IPS-15b (cell line): Measurements from ENCODE around the gene DPP4.
"Not testable (repeated sequence)": the region's sequence is repeated elsewhere in the genome, so short reads cannot be mapped to it uniquely, and the experiment has no call there.

ENCODE experiments used
- H3K27me3 ChIP-seq: one replicate; pipeline ENCODE4 v1.6.1; 2013; ENCODE audit warnings: low read length; ENCODE audit not compliant: control insufficient read depth, insufficient read depth
- H3K36me3 ChIP-seq: one replicate; pipeline ENCODE4 v1.6.1; 2013; ENCODE audit warnings: low read length; ENCODE audit not compliant: control insufficient read depth, insufficient read depth
- H3K4me1 ChIP-seq: one replicate; pipeline ENCODE4 v1.6.1; 2013; ENCODE audit warnings: mild to moderate bottlenecking, low read length; ENCODE audit not compliant: control insufficient read depth, insufficient read depth
- H3K4me3 ChIP-seq: one replicate; pipeline ENCODE4 v1.5.1; 2013; ENCODE audit warnings: low read depth, low read length
- H3K9ac ChIP-seq: one replicate; pipeline ENCODE4 v1.6.1; 2013; ENCODE audit warnings: low read depth, mild to moderate bottlenecking, low read length
- H3K9me3 ChIP-seq: one replicate; pipeline ENCODE4 v1.6.1; 2013; ENCODE audit warnings: mild to moderate bottlenecking, low read length; ENCODE audit not compliant: control insufficient read depth, insufficient read depth

Gene DPP4

DNA sequence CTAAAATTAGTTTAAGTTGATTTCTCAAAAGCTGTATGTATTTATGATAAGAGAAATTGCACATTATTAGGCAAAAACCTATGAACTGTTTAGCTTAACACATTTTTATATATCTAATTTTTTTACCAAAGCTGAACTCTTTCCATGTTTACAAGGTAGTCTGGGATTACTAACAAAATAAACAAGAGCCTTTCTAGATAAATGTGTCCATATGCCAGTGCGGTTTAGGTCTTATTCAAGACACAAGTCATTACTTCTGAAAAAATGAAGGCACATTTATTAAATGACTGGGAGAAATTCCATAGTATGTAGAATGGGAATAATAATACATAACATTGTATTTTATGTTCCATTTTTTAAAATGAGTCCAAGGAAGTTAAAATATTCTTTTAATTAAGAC lies 82.0 kb downstream of the DPP4 start:
- no peak overlapping the region for H3K9ac ChIP-seq
- no peak overlapping the region for H3K4me3 ChIP-seq

DNA sequence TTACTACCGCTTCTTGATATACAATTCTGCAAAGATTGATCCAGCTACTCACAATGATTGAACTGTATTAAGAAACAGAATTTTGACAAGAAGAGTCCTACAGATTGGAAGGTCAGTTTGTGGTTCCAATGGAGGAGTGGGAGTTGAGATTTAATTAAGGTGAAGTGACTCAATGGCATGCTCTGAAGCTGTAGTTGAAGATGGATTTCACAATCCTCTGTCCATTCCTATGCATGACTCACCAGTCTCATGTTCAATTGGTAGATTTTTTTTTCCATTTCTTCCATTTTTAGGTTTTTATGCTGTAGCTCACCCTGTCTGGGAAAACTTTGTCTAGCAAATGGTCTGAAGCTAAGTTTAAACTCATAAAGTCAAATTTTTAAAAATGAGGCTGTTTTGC lies 83.3 kb downstream of the DPP4 start:
- Histone ChIP-seq H3K9me3 (no peaks in the 10 kb centered on the region), H3K36me3 (no peaks in the 10 kb centered on the region), H3K9ac (no peak overlapping the region), H3K27me3 (no peaks in the 10 kb centered on the region), H3K4me3 (no peak overlapping the region), H3K4me1 (no peaks in the 10 kb centered on the region)

More for the DNA sequence above, 82.0 kb downstream of the DPP4 start:
- no peaks in the 10 kb centered on the region for H3K9me3 ChIP-seq
- H3K27me3 ChIP-seq, result no peaks in the 10 kb centered on the region
- H3K4me1 ChIP-seq, result no peaks in the 10 kb centered on the region
- H3K36me3 ChIP-seq, result no peaks in the 10 kb centered on the region

GRCh38 chr2:161990036-161990435 lies 84.0 kb downstream of the DPP4 start:
- H3K36me3 ChIP-seq, result no peaks in the 10 kb centered on the region
- no peaks in the 10 kb centered on the region for H3K27me3 ChIP-seq
- H3K9ac ChIP-seq, result no peak overlapping the region
- no peaks in the 10 kb centered on the region for H3K9me3 ChIP-seq
- no peak overlapping the region for H3K4me3 ChIP-seq
- H3K4me1 ChIP-seq, result no peaks in the 10 kb centered on the region

- H3K4me1 ChIP-seq, result no peaks in the 10 kb centered on the region
- no peaks in the 10 kb centered on the region for H3K27me3 ChIP-seq
- H3K36me3 ChIP-seq, result no peaks in the 10 kb centered on the region
- H3K4me3 ChIP-seq, result no peak overlapping the region
- no peak overlapping the region for H3K9ac ChIP-seq
- H3K9me3 ChIP-seq, result no peaks in the 10 kb centered on the region
These were observed 85.4 kb downstream of the DPP4 start for GRCh38 chr2:161988589-161988988.

GRCh38 chr2:161987311-161987710 lies 86.7 kb downstream of the DPP4 start:
- no peaks in the 10 kb centered on the region for H3K36me3 ChIP-seq
- no peak overlapping the region for H3K4me3 ChIP-seq
- no peak overlapping the region for H3K9ac ChIP-seq
- H3K27me3 ChIP-seq, result no peaks in the 10 kb centered on the region
- no peaks in the 10 kb centered on the region for H3K4me1 ChIP-seq
- H3K9me3 ChIP-seq, result no peaks in the 10 kb centered on the region

- H3K4me1 ChIP-seq, result no peaks in the 10 kb centered on the region
- H3K9ac ChIP-seq, result no peak overlapping the region
- H3K36me3 ChIP-seq, result no peaks in the 10 kb centered on the region
- H3K9me3 ChIP-seq, result no peaks in the 10 kb centered on the region
- no peaks in the 10 kb centered on the region for H3K27me3 ChIP-seq
- H3K4me3 ChIP-seq, result no peak overlapping the region
These were observed 90.1 kb downstream of the DPP4 start for GRCh38 chr2:161983866-161984265.

- H3K9me3 ChIP-seq, result no peaks in the 10 kb centered on the region
- no peaks in the 10 kb centered on the region for H3K36me3 ChIP-seq
- no peak overlapping the region for H3K9ac ChIP-seq
- H3K4me3 ChIP-seq, result no peak overlapping the region
- no peaks in the 10 kb centered on the region for H3K27me3 ChIP-seq
- H3K4me1 ChIP-seq, result no peaks in the 10 kb centered on the region
These were observed 90.7 kb downstream of the DPP4 start for GRCh38 chr2:161983331-161983651.

- H3K4me3 ChIP-seq, result no peak overlapping the region
- no peaks in the 10 kb centered on the region for H3K9me3 ChIP-seq
- H3K4me1 ChIP-seq, result no peaks in the 10 kb centered on the region
- no peak overlapping the region for H3K9ac ChIP-seq
- H3K36me3 ChIP-seq, result no peaks in the 10 kb centered on the region
- no peaks in the 10 kb centered on the region for H3K27me3 ChIP-seq
These were observed 91.3 kb downstream of the DPP4 start for GRCh38 chr2:161982548-161983330.

GRCh38 chr2:161981679-161982250 lies 92.2 kb downstream of the DPP4 start:
- Histone ChIP-seq H3K4me3 (no peak overlapping the region), H3K4me1 (no peaks in the 10 kb centered on the region), H3K9me3 (no peaks in the 10 kb centered on the region), H3K27me3 (no peaks in the 10 kb centered on the region), H3K9ac (no peak overlapping the region), H3K36me3 (no peaks in the 10 kb centered on the region)

- Histone ChIP-seq H3K9me3 (no peaks in the 10 kb centered on the region), H3K4me3 (no peak overlapping the region), H3K9ac (no peak overlapping the region), H3K4me1 (no peaks in the 10 kb centered on the region), H3K36me3 (no peaks in the 10 kb centered on the region), H3K27me3 (no peaks in the 10 kb centered on the region)
These were observed 93.0 kb downstream of the DPP4 start for GRCh38 chr2:161980976-161981375.

DNA sequence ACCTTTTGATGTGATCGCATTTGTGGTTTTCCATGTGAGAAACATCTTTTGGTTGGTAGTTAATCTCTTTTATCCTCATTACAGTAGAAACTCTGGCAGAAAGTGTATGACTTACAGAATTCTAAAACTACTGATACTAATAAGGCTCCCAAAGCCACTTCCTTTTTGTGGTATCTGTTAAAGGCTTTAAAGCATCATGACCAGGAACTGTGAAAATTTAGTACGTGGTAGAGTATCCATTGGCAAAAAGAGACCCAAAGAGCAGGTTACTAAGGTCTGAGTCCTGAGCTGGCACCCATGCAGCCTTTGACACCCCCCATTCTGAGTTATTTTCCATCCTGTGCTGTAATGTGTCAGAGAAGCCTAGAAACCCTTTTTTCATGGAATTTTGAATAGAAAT lies 94.5 kb downstream of the DPP4 start:
- Histone ChIP-seq H3K27me3 (no peaks in the 10 kb centered on the region), H3K4me3 (no peak overlapping the region), H3K4me1 (no peaks in the 10 kb centered on the region), H3K9ac (no peak overlapping the region), H3K36me3 (no peaks in the 10 kb centered on the region), H3K9me3 (no peaks in the 10 kb centered on the region)

- H3K4me1 ChIP-seq, H3K27me3 ChIP-seq, H3K36me3 ChIP-seq, H3K9ac ChIP-seq, H3K9me3 ChIP-seq, H3K4me3 ChIP-seq: not testable (repeated sequence)
These were observed 96.1 kb downstream of the DPP4 start for GRCh38 chr2:161977926-161978325.
